ENCODE results near the gene DMRT3. TPM values are rescaled to one million over a fixed set of nuclear protein-coding genes. Genes with fewer than 3 reads are reported as not detected.

Gene DMRT3
- total and polyA plus RNA-seq, 2 of the 8 experiments (the other 6 are each of a cell fraction or from before 2014, with no cell fraction given) = not detected

DNA sequence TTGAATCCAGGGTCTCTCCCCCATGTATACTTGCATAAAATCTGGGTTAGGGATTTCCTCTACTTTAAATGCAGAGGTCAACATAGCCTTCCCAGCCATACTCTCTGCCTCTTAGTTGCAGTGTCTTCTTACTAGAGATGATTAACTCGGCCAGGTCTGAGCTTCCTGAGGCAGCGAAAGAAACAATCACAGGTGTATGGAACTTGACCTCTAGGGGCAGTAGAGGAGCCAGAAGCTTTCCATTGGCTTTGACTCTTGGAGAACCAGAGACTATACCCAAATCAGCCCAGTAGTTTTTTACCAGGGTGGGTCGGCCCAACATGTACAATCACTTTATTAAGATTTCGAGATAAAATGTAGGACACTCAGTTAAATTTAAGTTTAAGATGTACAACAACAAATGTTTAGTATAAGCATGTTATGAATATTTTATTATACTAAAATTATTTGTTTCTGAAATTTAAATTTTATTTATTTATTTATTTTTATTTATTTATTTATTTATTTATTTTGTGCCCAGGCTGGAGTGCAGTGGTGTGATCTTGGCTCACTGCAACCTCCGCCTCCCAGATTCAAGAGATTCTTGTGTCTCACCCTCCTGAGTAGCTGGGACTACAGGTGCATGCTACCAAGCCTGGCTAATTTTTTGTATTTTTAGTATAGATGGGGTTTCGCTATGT is 48.0 kb upstream of the DMRT3 start:
- no peaks in the 10 kb centered on the region for H3K9me3 ChIP-seq (ENCODE audit: insufficient read depth in 2 of 2, low read depth in 1 of 2, low read length in 1 of 2)
- no peak overlapping the region for H3K14ac ChIP-seq (ENCODE audit: insufficient read length)
- H2BK120ac ChIP-seq (replicated peaks; ENCODE audit: low read depth, low read length) = no peak overlapping the region
- H3K4me1 ChIP-seq (replicated peaks in 1 of 4; ENCODE audit: control insufficient read depth in 3 of 4, insufficient read depth in 4 of 4, low read length in 3 of 4) = no peaks in the 10 kb centered on the region
- H4K91ac ChIP-seq (replicated peaks; ENCODE audit: insufficient read length, low read length) = no peak overlapping the region
- no peak overlapping the region for H2BK20ac ChIP-seq (ENCODE audit: low read length)
- H3K4ac ChIP-seq (replicated peaks; ENCODE audit: insufficient read length, low read depth, low read length) = no peak overlapping the region
- no peak overlapping the region for H2AFZ ChIP-seq (ENCODE audit: low read length)
- ChIA-PET CTCF (ENCODE audit: partially characterized antibody) (interaction anchor here (0.6 to 8.2 kb wide), 24 partner anchors 10 to 577 kb away, joined by 3 to 97 read pairs (median 6); partner anchors contain the start of gene DMRT3), POLR2A (ENCODE audit: partially characterized antibody) (no interaction called here)
- H3K23ac ChIP-seq (ENCODE audit: insufficient read length) = no peak overlapping the region
- H4K20me1 ChIP-seq (replicated peaks in 1 of 2; ENCODE audit: control insufficient read depth in 1 of 2, insufficient read depth in 2 of 2, low read length in 2 of 2) = no peaks in the 10 kb centered on the region
- TF ChIP-seq CBX8 (IDR thresholded peaks at IDR 0.05; ENCODE audit: borderline replicate concordance, low read depth, low read length) (no peak), RAD21 (IDR thresholded peaks at IDR 0.05 in 1 of 2, conservative IDR thresholded peaks at IDR 0.05 in 1 of 2; ENCODE audit: low read depth in 2 of 2, low read length in 2 of 2) (peak; percentile 18 to 49; a peak in 3 of 4 replicates), CTCF (IDR thresholded peaks at IDR 0.05; ENCODE audit: control extremely low read depth in 1 of 3, insufficient read depth in 1 of 3, low read depth in 1 of 3, low read length in 3 of 3) (peak; percentile 30 to 79 (median 64))
- no peak overlapping the region for H2BK12ac ChIP-seq (ENCODE audit: low read depth, low read length)
- no peak overlapping the region for H4K8ac ChIP-seq (ENCODE audit: extremely low read depth, insufficient read depth, low read length)
- no peaks in the 10 kb centered on the region for H3K36me3 ChIP-seq (ENCODE audit: control insufficient read depth in 2 of 4, insufficient read depth in 4 of 4, low read length in 3 of 4)
- H2BK5ac ChIP-seq (ENCODE audit: low read depth, low read length) = no peak overlapping the region
- H2BK15ac ChIP-seq (ENCODE audit: low read length) = no peak overlapping the region
- no peak overlapping the region for H3K56ac ChIP-seq (replicated peaks; ENCODE audit: insufficient read length, low read depth, low read length)
- no peaks in the 10 kb centered on the region for H3K79me2 ChIP-seq (ENCODE audit: control insufficient read depth in 1 of 2, insufficient read depth in 2 of 2, low read length in 2 of 2)
- H3K4me2 ChIP-seq (ENCODE audit: insufficient read depth in 1 of 2, low read depth in 2 of 2, low read length in 2 of 2) = no peak overlapping the region
- no peak overlapping the region for H3K4me3 ChIP-seq (ENCODE audit: extremely low read depth in 1 of 4, insufficient read depth in 2 of 4, low read depth in 3 of 4, low read length in 4 of 4)
- H4K5ac ChIP-seq (ENCODE audit: insufficient read length, low read depth, low read length) = no peak overlapping the region
- H2AK5ac ChIP-seq (ENCODE audit: low read depth, low read length) = no peak overlapping the region
- no peak overlapping the region for H3K9ac ChIP-seq (replicated peaks in 1 of 4; ENCODE audit: extremely low read depth in 1 of 4, low read depth in 3 of 4, low read length in 3 of 4)
- no peak overlapping the region for H3K18ac ChIP-seq (ENCODE audit: extremely low read depth, low read length)
- H3K27me3 ChIP-seq (replicated peaks in 1 of 4; ENCODE audit: control insufficient read depth in 3 of 4, extremely low read depth in 1 of 4, insufficient read depth in 3 of 4, low read length in 3 of 4) = no peaks in the 10 kb centered on the region
- no peaks in the 10 kb centered on the region for H3K23me2 ChIP-seq (ENCODE audit: low read depth, low read length)
- DNase-seq (ENCODE audit: low read depth in 1 of 2, low spot score in 2 of 2) = peak; percentile 19 to 54
- 64% methylated on average over 6 of the region's 6 CpGs; no CpG with 5 or more reads in 1 of the 2 experiments for WGBS, 2 experiments (ENCODE audit: extremely low coverage in 1 of 2, insufficient coverage in 1 of 2, insufficient read length in 1 of 2, insufficient replicate concordance in 2 of 2, low coverage in 1 of 2, low lambda C conversion rate in 2 of 2, missing lambda C conversion rate in 1 of 2)
- no peaks in the 10 kb centered on the region for H3K79me1 ChIP-seq (ENCODE audit: low read depth, low read length)
- H3K27ac ChIP-seq (ENCODE audit: low read depth, low read length) = no peak overlapping the region
- peak; percentile 97 for FAIRE-seq
